Measurements from ENCODE around the gene DNAJC10.

- TF ChIP-seq CTCF (IDR thresholded peaks at IDR 0.05 in 2 of 3, conservative IDR thresholded peaks at IDR 0.05 in 1 of 3; ENCODE audit: control insufficient read depth in 2 of 3, extremely low read depth in 1 of 3, insufficient read depth in 1 of 3, low read depth in 3 of 3, low read length in 3 of 3) (peak; percentile 17 to 38 (median 25); a peak in 5 of 6 replicates), BHLHE40 (IDR thresholded peaks at IDR 0.05; ENCODE audit: borderline replicate concordance in 1 of 2, low read depth in 2 of 2, low read length in 1 of 2) (no peak), ZNF592 (IDR thresholded peaks at IDR 0.05) (no peak), GATAD2B (conservative IDR thresholded peaks at IDR 0.05; ENCODE audit: low read depth) (no peak), MAX (IDR thresholded peaks at IDR 0.05; ENCODE audit: low read depth, low read length) (no peak), PRDM15 (CRISPR knock-in tag; IDR thresholded peaks at IDR 0.05) (no peak), BCL11A (IDR thresholded peaks at IDR 0.05; ENCODE audit: low read depth, low read length) (no peak), CHD4 (IDR thresholded peaks at IDR 0.05) (no peak), PBX3 (IDR thresholded peaks at IDR 0.05; ENCODE audit: insufficient replicate concordance, low read depth, low read length) (no peak), EP300 (IDR thresholded peaks at IDR 0.05; ENCODE audit: borderline replicate concordance in 1 of 2, control insufficient read depth in 1 of 2, low read depth in 2 of 2, low read length in 2 of 2) (no peak), SMAD5 (IDR thresholded peaks at IDR 0.05; ENCODE audit: low read depth) (no peak), CEBPB (IDR thresholded peaks at IDR 0.05; ENCODE audit: borderline replicate concordance in 1 of 2, low read depth in 2 of 2, low read length in 2 of 2) (no peak), ZSCAN29 (IDR thresholded peaks at IDR 0.05) (no peak)
Measured at GRCh38 chr2:182767578-182767977, 51.5 kb downstream of the DNAJC10 start.

Measured in GM12878 (cell line).